ENCODE data around the gene DENND5A.
"Not testable (repeated sequence)": the region's sequence is repeated elsewhere in the genome, so short reads cannot be mapped to it uniquely, and the experiment has no call there.

DENND5A gene

GRCh38 chr11:9259981-9260837 lies 4.9 kb downstream of the DENND5A start:
- TF ChIP-seq FOXA1 (IDR thresholded peaks at IDR 0.05) (no peak), ZNF384 (IDR thresholded peaks at IDR 0.05) (no peak), LEF1 (IDR thresholded peaks at IDR 0.05; ENCODE audit: borderline replicate concordance) (no peak), HDGF (IDR thresholded peaks at IDR 0.05; ENCODE audit: borderline replicate concordance) (no peak), NFRKB (IDR thresholded peaks at IDR 0.05) (no peak), FOXK2 (IDR thresholded peaks at IDR 0.05) (no peak), ARNT (IDR thresholded peaks at IDR 0.05) (no peak), FOXM1 (IDR thresholded peaks at IDR 0.05; ENCODE audit: borderline replicate concordance) (no peak)
- ChIA-PET POLR2A (no interaction called here), CTCF (interaction anchor here (0.6 to 1.4 kb wide), 3 partner anchors 15 to 1061 kb away, joined by 3 read pairs; no protein-coding TSS in a partner anchor)
- no peak for DNase-seq (ENCODE audit: extremely low spot score)

DNA sequence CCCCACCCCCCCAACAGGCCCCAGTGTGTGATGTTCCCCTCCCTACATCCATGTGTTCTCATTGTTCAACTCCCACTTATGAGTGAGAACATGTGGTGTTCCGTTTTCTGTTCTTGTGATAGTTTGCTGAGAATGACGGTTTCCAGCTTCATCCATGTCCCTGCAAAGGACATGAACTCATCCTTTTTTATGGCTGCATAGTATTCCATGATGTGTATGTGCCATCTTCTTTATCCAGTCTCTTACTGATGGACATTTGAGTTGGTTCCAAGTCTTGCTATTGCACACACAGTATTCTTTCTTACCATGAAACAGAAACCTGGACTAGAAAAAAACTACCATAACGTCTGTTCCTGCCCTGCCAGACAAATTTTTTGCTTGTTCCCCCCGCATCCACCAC lies 6.9 kb downstream of the DENND5A start:
- DNase-seq (ENCODE audit: extremely low spot score); CTCF ChIA-PET; POLR2A ChIA-PET: not testable (repeated sequence)

DNA sequence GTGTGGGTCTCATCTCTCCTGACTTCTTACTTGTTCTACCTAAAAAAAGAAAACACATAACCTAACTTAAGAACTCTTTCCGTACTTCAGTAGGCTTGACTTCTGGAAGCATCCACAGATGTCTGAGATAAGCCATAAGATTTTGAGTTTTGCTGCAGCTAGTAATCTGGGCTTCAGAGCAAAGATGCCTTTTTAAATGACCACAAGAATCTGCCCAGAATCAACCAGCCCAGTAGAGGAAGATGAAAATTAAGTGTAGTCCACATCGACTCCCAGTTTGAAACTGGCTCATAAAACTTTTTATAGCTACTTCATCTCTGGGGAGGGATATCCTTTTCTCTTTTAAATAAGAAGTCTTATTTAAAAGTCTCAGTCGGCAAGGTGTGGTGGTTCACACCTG lies 10.7 kb downstream of the DENND5A start:
- TF ChIP-seq NFRKB (IDR thresholded peaks at IDR 0.05): no peak
- no peak for TF ChIP-seq FOXA1 (IDR thresholded peaks at IDR 0.05)
- no peak for TF ChIP-seq SUZ12 (IDR thresholded peaks at IDR 0.05)
- TF ChIP-seq ELF4 (IDR thresholded peaks at IDR 0.05): no peak
- no peak for TF ChIP-seq SP1 (IDR thresholded peaks at IDR 0.05)
- no peak for TF ChIP-seq L3MBTL2 (conservative IDR thresholded peaks at IDR 0.05)
- no peak for TF ChIP-seq ZNF384 (IDR thresholded peaks at IDR 0.05)
- TF ChIP-seq HDGF (IDR thresholded peaks at IDR 0.05; ENCODE audit: borderline replicate concordance): no peak
- no peak for TF ChIP-seq ARNT (IDR thresholded peaks at IDR 0.05)
- no peak for TF ChIP-seq LEF1 (IDR thresholded peaks at IDR 0.05; ENCODE audit: borderline replicate concordance)
- no peak for TF ChIP-seq PKNOX1 (IDR thresholded peaks at IDR 0.05)
- TF ChIP-seq FOXM1 (IDR thresholded peaks at IDR 0.05; ENCODE audit: borderline replicate concordance): no peak
- TF ChIP-seq CTBP1 (IDR thresholded peaks at IDR 0.05; ENCODE audit: borderline replicate concordance): no peak
- no peak for TF ChIP-seq BHLHE40 (IDR thresholded peaks at IDR 0.05; ENCODE audit: borderline replicate concordance)
- no peak for TF ChIP-seq TARDBP (IDR thresholded peaks at IDR 0.05)
- no peak for TF ChIP-seq FOXK2 (IDR thresholded peaks at IDR 0.05)
- DNase-seq (ENCODE audit: extremely low spot score): no peak
- CTCF ChIA-PET: interaction anchor here (0.6 kb wide), 1 partner anchor 18 kb away, joined by 3 read pairs; no protein-coding TSS in a partner anchor
- POLR2A ChIA-PET: interaction anchor here (1.1 kb wide), 1 partner anchor 10 kb away, joined by 5 read pairs; the partner anchor contains the start of gene DENND5A

- ChIA-PET CTCF (no interaction called here), POLR2A (interaction anchor here (1.5 kb wide), 1 partner anchor 12 kb away, joined by 5 read pairs; the partner anchor contains the start of gene DENND5A)
- no peak for DNase-seq (ENCODE audit: extremely low spot score)
- TF ChIP-seq CTBP1 (IDR thresholded peaks at IDR 0.05; ENCODE audit: borderline replicate concordance): no peak
- TF ChIP-seq FOXA1 (IDR thresholded peaks at IDR 0.05): no peak
- no peak for TF ChIP-seq ARNT (IDR thresholded peaks at IDR 0.05)
- TF ChIP-seq PKNOX1 (IDR thresholded peaks at IDR 0.05): no peak
- TF ChIP-seq FOXM1 (IDR thresholded peaks at IDR 0.05; ENCODE audit: borderline replicate concordance): no peak
- no peak for TF ChIP-seq SP1 (IDR thresholded peaks at IDR 0.05)
- TF ChIP-seq ELF4 (IDR thresholded peaks at IDR 0.05): no peak
- no peak for TF ChIP-seq L3MBTL2 (conservative IDR thresholded peaks at IDR 0.05)
- TF ChIP-seq BHLHE40 (IDR thresholded peaks at IDR 0.05; ENCODE audit: borderline replicate concordance): no peak
- no peak for TF ChIP-seq NFRKB (IDR thresholded peaks at IDR 0.05)
- TF ChIP-seq TARDBP (IDR thresholded peaks at IDR 0.05): no peak
- TF ChIP-seq ZNF384 (IDR thresholded peaks at IDR 0.05): no peak
- TF ChIP-seq FOXK2 (IDR thresholded peaks at IDR 0.05): no peak
Observed at GRCh38 chr11:9253086-9253485, 12.1 kb downstream of the DENND5A start.

DNA sequence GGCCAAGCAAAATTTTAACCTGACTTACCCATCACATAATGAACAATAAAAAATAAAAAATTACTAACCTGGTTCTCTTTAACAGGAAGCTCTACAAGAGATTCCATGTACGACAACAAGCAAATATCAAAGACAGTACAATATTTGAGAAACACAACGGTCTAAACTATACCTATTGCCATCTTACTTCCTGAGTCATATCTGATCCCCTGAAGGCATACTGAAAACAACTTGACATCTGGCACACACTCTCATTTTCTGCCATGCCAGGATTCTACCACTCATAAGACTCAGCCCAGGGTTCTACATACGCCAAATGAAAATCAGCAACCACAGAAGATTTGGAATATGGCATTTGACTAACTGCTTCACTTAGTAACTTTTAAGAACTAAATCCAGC lies 13.8 kb downstream of the DENND5A start:
- no peak for DNase-seq (ENCODE audit: extremely low spot score)
- ChIA-PET POLR2A (no interaction called here), CTCF (no interaction called here)
- no peak for TF ChIP-seq ELF4 (IDR thresholded peaks at IDR 0.05)
- TF ChIP-seq LEF1 (IDR thresholded peaks at IDR 0.05; ENCODE audit: borderline replicate concordance): no peak
- no peak for TF ChIP-seq ZNF384 (IDR thresholded peaks at IDR 0.05)

DNA sequence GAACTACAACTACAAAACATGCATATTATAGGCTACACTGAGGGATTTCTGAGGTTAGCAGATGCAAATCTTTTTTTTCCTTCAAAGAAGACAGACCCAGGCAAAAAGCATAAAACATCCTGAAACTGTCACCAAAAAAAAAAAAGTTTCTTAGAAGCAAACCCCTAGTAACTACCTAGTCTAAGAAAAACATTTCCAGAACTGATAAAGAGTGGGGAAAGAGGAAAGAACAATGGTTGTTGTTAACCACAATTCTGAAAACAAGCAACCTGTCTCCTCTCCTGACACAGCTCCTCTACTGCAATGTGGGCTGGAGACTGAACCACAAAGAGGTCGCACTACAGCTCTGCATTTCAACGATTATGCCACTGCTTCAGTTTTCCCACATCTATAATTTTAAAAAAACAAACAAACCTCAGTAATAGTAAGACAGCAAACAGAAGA lies 15.0 kb downstream of the DENND5A start:
- CTCF ChIA-PET: interaction anchor here (0.6 to 0.8 kb wide), 2 partner anchors 44 to 89 kb away, joined by 3 read pairs; no protein-coding TSS in a partner anchor

More for the DNA sequence above, 15.0 kb downstream of the DENND5A start:
- TF ChIP-seq LEF1 (IDR thresholded peaks at IDR 0.05; ENCODE audit: borderline replicate concordance) (no peak), SUZ12 (IDR thresholded peaks at IDR 0.05) (no peak), L3MBTL2 (conservative IDR thresholded peaks at IDR 0.05) (no peak), NFRKB (IDR thresholded peaks at IDR 0.05) (no peak), BHLHE40 (IDR thresholded peaks at IDR 0.05; ENCODE audit: borderline replicate concordance) (no peak), FOXA1 (IDR thresholded peaks at IDR 0.05) (no peak), SP1 (IDR thresholded peaks at IDR 0.05) (no peak), PKNOX1 (IDR thresholded peaks at IDR 0.05) (no peak), FOXK2 (IDR thresholded peaks at IDR 0.05) (no peak), HDGF (IDR thresholded peaks at IDR 0.05; ENCODE audit: borderline replicate concordance) (no peak), TARDBP (IDR thresholded peaks at IDR 0.05) (no peak), FOXM1 (IDR thresholded peaks at IDR 0.05; ENCODE audit: borderline replicate concordance) (no peak), ZNF384 (IDR thresholded peaks at IDR 0.05) (no peak)
- POLR2A ChIA-PET: no interaction called here
- DNase-seq (ENCODE audit: extremely low spot score): no peak

All from HEK293T (cell line).